Measurements from ENCODE around the gene CENPVL2. TPM values are rescaled to one million over a fixed set of nuclear protein-coding genes. Genes with fewer than 3 reads are reported as not detected.
"Not testable (repeated sequence)": the region's sequence is repeated elsewhere in the genome, so short reads cannot be mapped to it uniquely, and the experiment has no call there.

The CENPVL2 gene
- total and polyA plus RNA-seq, 4 donors, result not detected

DNA sequence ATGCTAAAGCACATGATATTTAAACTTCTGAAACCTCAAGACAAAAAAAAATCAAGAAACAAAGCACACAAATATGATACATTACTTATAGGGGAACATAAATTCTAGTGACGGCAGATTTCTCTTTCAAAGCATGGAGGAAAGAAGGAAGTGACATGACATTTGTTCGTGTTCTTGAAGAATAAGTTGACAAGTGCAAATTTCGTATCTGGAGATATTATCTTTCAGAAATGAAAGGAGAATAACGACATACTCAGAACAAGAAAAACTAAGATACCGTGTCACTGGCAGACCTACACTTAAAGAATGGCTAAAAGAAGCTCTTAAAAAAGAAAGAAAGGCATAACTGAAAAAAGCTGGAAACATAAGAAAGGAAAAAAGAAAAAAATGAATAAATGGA is 16.6 kb downstream of the CENPVL2 start:
- no peak overlapping the region for H3K27ac ChIP-seq (ENCODE audit: low read depth in 1 of 2, low read length in 1 of 2)
- ATAC-seq (ENCODE audit: insufficient read depth, low FRiP score) (no peak), DNase-seq (no peak)
- WGBS, 2 donors, result 27 to 48% methylated on average over 5 of the region's 5 CpGs
- H3K4me3 ChIP-seq, result no peak overlapping the region
- no peaks in the 10 kb centered on the region for H3K36me3 ChIP-seq (ENCODE audit: control insufficient read depth in 4 of 4, insufficient read depth in 4 of 4, low read length in 4 of 4)
- no peaks in the 10 kb centered on the region for H3K4me1 ChIP-seq (ENCODE audit: control insufficient read depth in 5 of 5, insufficient read depth in 5 of 5, low read length in 5 of 5)
- no peaks in the 10 kb centered on the region for H3K9me3 ChIP-seq (ENCODE audit: control insufficient read depth in 4 of 4, insufficient read depth in 3 of 4, low read length in 3 of 4)
- H3K9ac ChIP-seq (ENCODE audit: insufficient read depth in 1 of 2, low read length in 2 of 2), result no peak overlapping the region
- peaks cover 2 to 8% (median 5%) of the 10 kb centered on the region in 3 donors for H3K27me3 ChIP-seq (ENCODE audit: control insufficient read depth in 3 of 3, insufficient read depth in 3 of 3, low read length in 2 of 3)
- TF ChIP-seq, protein P1, sequence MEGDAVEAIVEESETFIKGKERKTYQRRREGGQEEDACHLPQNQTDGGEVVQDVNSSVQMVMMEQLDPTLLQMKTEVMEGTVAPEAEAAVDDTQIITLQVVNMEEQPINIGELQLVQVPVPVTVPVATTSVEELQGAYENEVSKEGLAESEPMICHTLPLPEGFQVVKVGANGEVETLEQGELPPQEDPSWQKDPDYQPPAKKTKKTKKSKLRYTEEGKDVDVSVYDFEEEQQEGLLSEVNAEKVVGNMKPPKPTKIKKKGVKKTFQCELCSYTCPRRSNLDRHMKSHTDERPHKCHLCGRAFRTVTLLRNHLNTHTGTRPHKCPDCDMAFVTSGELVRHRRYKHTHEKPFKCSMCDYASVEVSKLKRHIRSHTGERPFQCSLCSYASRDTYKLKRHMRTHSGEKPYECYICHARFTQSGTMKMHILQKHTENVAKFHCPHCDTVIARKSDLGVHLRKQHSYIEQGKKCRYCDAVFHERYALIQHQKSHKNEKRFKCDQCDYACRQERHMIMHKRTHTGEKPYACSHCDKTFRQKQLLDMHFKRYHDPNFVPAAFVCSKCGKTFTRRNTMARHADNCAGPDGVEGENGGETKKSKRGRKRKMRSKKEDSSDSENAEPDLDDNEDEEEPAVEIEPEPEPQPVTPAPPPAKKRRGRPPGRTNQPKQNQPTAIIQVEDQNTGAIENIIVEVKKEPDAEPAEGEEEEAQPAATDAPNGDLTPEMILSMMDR (IDR thresholded peaks at IDR 0.05; ENCODE audit: control extremely low read depth, extremely low read depth), result no peak

DNA sequence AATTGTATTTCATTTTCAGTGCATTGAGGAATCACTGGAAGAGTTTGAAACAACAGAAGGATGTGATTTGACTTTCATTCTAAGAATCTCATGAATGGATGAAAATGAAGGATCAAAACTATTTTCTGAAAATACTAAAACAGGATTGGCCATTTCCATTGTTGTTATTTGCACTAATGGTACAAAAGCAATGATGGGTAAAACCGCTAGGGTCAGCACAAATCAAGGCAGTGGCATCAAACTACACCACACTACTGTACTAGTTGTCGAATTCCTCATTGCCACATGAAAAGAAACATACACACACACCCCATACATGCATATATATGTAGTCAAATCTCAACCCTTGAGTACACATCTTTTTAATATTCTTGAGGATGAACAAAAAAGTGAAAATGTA is 39.3 kb downstream of the CENPVL2 start:
- no peak for DNase-seq
- Histone ChIP-seq H3K4me1 (ENCODE audit: control insufficient read depth in 5 of 5, insufficient read depth in 5 of 5, low read length in 5 of 5) (no peaks in the 10 kb centered on the region), H3K9me3 (ENCODE audit: control insufficient read depth in 4 of 4, insufficient read depth in 3 of 4, low read length in 3 of 4) (no peaks in the 10 kb centered on the region), H3K4me3 (no peak overlapping the region), H3K36me3 (ENCODE audit: control insufficient read depth in 4 of 4, insufficient read depth in 4 of 4, low read length in 4 of 4) (no peaks in the 10 kb centered on the region), H3K9ac (ENCODE audit: insufficient read depth in 1 of 2, low read length in 2 of 2) (no peak overlapping the region), H3K27ac (ENCODE audit: low read depth in 1 of 2, low read length in 1 of 2) (no peak overlapping the region), H3K27me3 (ENCODE audit: control insufficient read depth in 3 of 3, insufficient read depth in 3 of 3, low read length in 2 of 3) (peaks cover 0 to 12% (median 0%) of the 10 kb centered on the region in 3 donors)
- WGBS, 2 donors, result 55 to 73% methylated on average over 2 of the region's 2 CpGs
- TF ChIP-seq, protein P1 (IDR thresholded peaks at IDR 0.05; ENCODE audit: control extremely low read depth, extremely low read depth), result no peak
- no peak for ATAC-seq (ENCODE audit: insufficient read depth, low FRiP score)

DNA sequence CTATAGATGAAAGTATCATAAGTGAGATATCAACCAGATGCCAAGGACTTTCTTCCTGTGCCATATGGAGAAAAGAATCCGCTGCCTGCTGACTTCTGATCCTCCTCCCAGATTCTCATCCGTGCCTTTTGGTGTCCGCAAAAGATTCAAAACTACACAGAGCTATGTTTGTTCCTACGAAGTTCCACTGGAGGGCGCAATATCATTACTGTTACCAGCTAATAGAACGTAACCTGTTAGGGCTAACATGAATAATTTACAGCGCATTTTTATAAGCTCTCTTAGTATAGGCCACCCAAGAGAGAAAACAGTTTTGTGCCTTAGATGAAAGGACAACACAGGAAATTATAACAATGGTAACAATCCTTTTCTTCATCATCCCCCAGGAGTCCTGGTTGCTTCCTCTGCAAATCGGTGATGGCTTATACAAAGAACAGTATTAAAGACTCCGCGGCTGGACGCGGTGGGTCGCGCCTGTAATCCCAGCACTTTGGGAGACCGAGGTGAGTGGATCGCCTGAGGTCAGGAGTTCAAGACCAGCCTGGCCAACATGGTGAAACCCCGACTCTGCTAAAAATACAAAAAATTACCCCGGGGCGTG is 41.1 kb downstream of the CENPVL2 start:
- H3K27me3 ChIP-seq (ENCODE audit: control insufficient read depth in 3 of 3, insufficient read depth in 3 of 3, low read length in 2 of 3), result peaks cover 0 to 15% (median 4%) of the 10 kb centered on the region in 3 donors
- no peak overlapping the region for H3K4me3 ChIP-seq
- H3K9me3 ChIP-seq (ENCODE audit: control insufficient read depth in 4 of 4, insufficient read depth in 3 of 4, low read length in 3 of 4), result no peaks in the 10 kb centered on the region
- no peak overlapping the region for H3K9ac ChIP-seq (ENCODE audit: insufficient read depth in 1 of 2, low read length in 2 of 2)
- no peak overlapping the region for H3K27ac ChIP-seq (ENCODE audit: low read depth in 1 of 2, low read length in 1 of 2)
- H3K36me3 ChIP-seq (ENCODE audit: control insufficient read depth in 4 of 4, insufficient read depth in 4 of 4, low read length in 4 of 4), result no peaks in the 10 kb centered on the region
- TF ChIP-seq, protein P1 (IDR thresholded peaks at IDR 0.05; ENCODE audit: control extremely low read depth, extremely low read depth), result no peak
- peak in 2 of 3 donors; percentile 44 to 64 for DNase-seq
- WGBS, 2 donors, result 31 to 36% methylated on average over 19 of the region's 19 CpGs
- ATAC-seq (ENCODE audit: insufficient read depth, low FRiP score), result peak; percentile 41
- no peaks in the 10 kb centered on the region for H3K4me1 ChIP-seq (ENCODE audit: control insufficient read depth in 5 of 5, insufficient read depth in 5 of 5, low read length in 5 of 5)

DNA sequence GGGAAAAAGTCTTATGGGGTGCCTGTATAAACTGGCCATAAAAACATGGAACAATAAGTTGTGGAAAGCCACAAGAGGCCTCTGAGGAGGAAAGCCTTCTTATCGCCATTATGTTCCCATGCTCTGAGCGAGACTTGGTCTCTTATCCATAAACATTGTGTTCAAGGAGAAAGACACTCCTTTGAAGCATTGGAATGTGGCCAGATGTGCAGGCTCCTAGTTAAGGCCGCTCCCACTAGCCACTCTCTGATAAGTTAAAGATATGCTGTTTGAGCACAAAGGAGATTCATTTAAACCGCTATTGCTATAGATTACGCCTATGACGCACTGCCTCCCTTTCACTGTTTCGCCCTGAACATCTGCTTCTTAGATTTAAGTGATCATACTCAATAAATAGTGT is 46.1 kb downstream of the CENPVL2 start:
- DNase-seq; H3K4me3 ChIP-seq; H3K36me3 ChIP-seq (ENCODE audit: control insufficient read depth in 4 of 4, insufficient read depth in 4 of 4, low read length in 4 of 4); H3K9ac ChIP-seq (ENCODE audit: insufficient read depth in 1 of 2, low read length in 2 of 2); H3K4me1 ChIP-seq (ENCODE audit: control insufficient read depth in 5 of 5, insufficient read depth in 5 of 5, low read length in 5 of 5); H3K27ac ChIP-seq (ENCODE audit: low read depth in 1 of 2, low read length in 1 of 2); ATAC-seq (ENCODE audit: insufficient read depth, low FRiP score); H3K9me3 ChIP-seq (ENCODE audit: control insufficient read depth in 4 of 4, insufficient read depth in 3 of 4, low read length in 3 of 4): not testable (repeated sequence)
- peaks cover 0 to 14% (median 8%) of the 10 kb centered on the region in 3 donors for H3K27me3 ChIP-seq (ENCODE audit: control insufficient read depth in 3 of 3, insufficient read depth in 3 of 3, low read length in 2 of 3)
- WGBS, 2 donors, result 75 to 93% methylated on average over 7 of the region's 7 CpGs

Other genes starting within 250 kb of the CENPVL2 start
- 1 to 10 TPM in 1 of 2 donors, under 1 TPM in 1; 0.40 to 3.6 TPM for gene NUDT11, start 186.2 kb downstream of the CENPVL2 start, total RNA-seq
- gene NUDT11, start 186.2 kb downstream of the CENPVL2 start, polyA plus RNA-seq, result under 1 TPM; 0.22 to 0.44 TPM
- gene CENPVL3, start 63.9 kb downstream of the CENPVL2 start, total RNA-seq, result not detected
- gene CENPVL3, start 63.9 kb downstream of the CENPVL2 start, polyA plus RNA-seq, result not detected
- not detected for gene CENPVL1, start 27.7 kb upstream of the CENPVL2 start, total RNA-seq
- not detected for gene CENPVL1, start 27.7 kb upstream of the CENPVL2 start, polyA plus RNA-seq
- 10 to 100 TPM in 1 of 2 donors, 1 to 10 TPM in 1; 7.8 to 11.1 TPM for gene GSPT2, start 60.6 kb upstream of the CENPVL2 start, total RNA-seq
- gene GSPT2, start 60.6 kb upstream of the CENPVL2 start, polyA plus RNA-seq, result 1 to 10 TPM; 3.2 to 4.8 TPM
- gene MAGED1, start 210.8 kb upstream of the CENPVL2 start, total RNA-seq, result 100 to 1,000 TPM; 108 to 111 TPM
- 10 to 100 TPM; 28.3 to 38.3 TPM for gene MAGED1, start 210.8 kb upstream of the CENPVL2 start, polyA plus RNA-seq